Fibroblast of lung (primary cell): ENCODE data around the gene RIGI.
"Not testable (repeated sequence)": the region's sequence is repeated elsewhere in the genome, so short reads cannot be mapped to it uniquely, and the experiment has no call there.

Source experiments
- CTCF ChIP-seq, 2 donors: IDR thresholded peaks in 1 of 2; conservative IDR thresholded peaks in 1 of 2; 1 replicate in 1 of 2; 2 replicates in 1 of 2; pipeline ENCODE4 v1.5.1; 2011 to 2012; ENCODE audit warnings: low read length in 2 of 2, control low read depth in 1 of 2, inconsistent platforms in 1 of 2, low read depth in 1 of 2, mild to moderate bottlenecking in 1 of 2
- EZH2 ChIP-seq: IDR thresholded peaks from 2 replicates; pipeline ENCODE4 v1.5.1; 2012; ENCODE audit warnings: low read length, control low read depth, mild to moderate bottlenecking; ENCODE audit errors: missing control alignments

GRCh38 chr9:32548213-32548612, 22.2 kb upstream of the RIGI start:
- not testable (repeated sequence) for TF ChIP-seq CTCF (conservative IDR thresholded peaks at IDR 0.05 in 1 of 2, IDR thresholded peaks at IDR 0.05 in 1 of 2; ENCODE audit: low read depth in 1 of 2, low read length in 2 of 2); EZH2
